Muscle of leg (tissue), 11 donors: ENCODE measurements around the gene FRMD4A. TPM values are rescaled to one million over a fixed set of nuclear protein-coding genes. Genes with fewer than 3 reads are reported as not detected.
A peak's percentile ranks its signal among the peaks of the same experiment; 100 is the strongest.

ENCODE experiments used
- DNase-seq: peaks from one replicate; pipeline ENCODE4 v3.0.0; 2013
- H3K27ac ChIP-seq: one replicate; pipeline ENCODE4 v1.5.1; 2013; ENCODE audit warnings: mild to moderate bottlenecking, low read length, control low read depth
- H3K27me3 ChIP-seq: one replicate; pipeline ENCODE4 v1.6.1; 2013; ENCODE audit warnings: low read length; ENCODE audit not compliant: control insufficient read depth, insufficient read depth
- H3K36me3 ChIP-seq: one replicate; pipeline ENCODE4 v1.6.1; 2013; ENCODE audit warnings: low read length; ENCODE audit not compliant: control insufficient read depth, insufficient read depth
- H3K4me1 ChIP-seq: one replicate; pipeline ENCODE4 v1.6.1; 2013; ENCODE audit warnings: low read length; ENCODE audit not compliant: control insufficient read depth, insufficient read depth
- H3K4me3 ChIP-seq: one replicate; pipeline ENCODE4 v1.5.1; 2013; ENCODE audit warnings: low read length, control low read depth
- H3K9me3 ChIP-seq: replicated peaks from 2 replicates; pipeline ENCODE4 v1.6.1; 2013; ENCODE audit warnings: low read depth, low read length; ENCODE audit not compliant: control insufficient read depth
- WGBS: methylation state at CpG from one replicate; pipeline ENCODE4 v1.1.5; 2013; ENCODE audit warnings: missing lambda C conversion rate; ENCODE audit not compliant: insufficient coverage; 5-methylcytosine and 5-hydroxymethylcytosine counted together
- polyA plus RNA-seq, 8 donors: library from polyadenylated mRNA; unstranded; fragments of 120-200 nt; gene quantifications; one replicate each; pipeline versions ENCODE4 v1.2.1 to v1.2.3, GENCODE V29; 2013; ENCODE audit warnings: inconsistent platforms in 1 of 8, low replicate concordance in 1 of 8; ENCODE audit not compliant: insufficient read length in 8 of 8, insufficient read depth in 1 of 8
- total RNA-seq: library from RNA; stranded (reverse); fragments of 120-200 nt; gene quantifications from one replicate; pipeline ENCODE4 v1.2.4, GENCODE V29; 2013

Gene FRMD4A
- total and polyA plus RNA-seq, 9 donors: 29.1 to 53.1 (median 42.0) TPM

DNA sequence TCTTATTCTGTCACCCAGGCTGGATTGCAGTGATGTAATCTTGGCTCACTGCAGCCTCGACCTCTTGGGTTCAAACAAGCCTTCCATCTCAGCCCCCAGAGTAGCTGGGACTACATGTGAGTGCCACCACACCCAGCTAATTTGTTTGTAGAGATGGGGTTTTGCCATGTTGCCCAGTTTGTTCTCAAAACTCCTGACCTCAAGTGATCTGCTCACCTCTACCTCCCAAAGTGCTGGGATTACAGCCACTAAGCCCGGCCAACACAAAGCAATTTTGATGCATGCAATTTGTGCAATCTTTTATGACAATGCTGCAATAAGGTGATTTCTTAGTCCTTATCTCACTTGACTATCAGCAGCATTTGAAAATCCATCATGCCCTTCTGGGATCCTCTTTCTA lies 333.1 kb downstream of the FRMD4A start:
- Histone ChIP-seq H3K27me3 (no peaks in the 10 kb centered on the region), H3K4me3 (no peak overlapping the region), H3K9me3 (no peaks in the 10 kb centered on the region), H3K36me3 (peaks cover 3% of the 10 kb centered on the region), H3K4me1 (peaks cover 8% of the 10 kb centered on the region), H3K27ac (no peak overlapping the region)
- DNase-seq: no peak
- WGBS: 100% methylated on average over 1 of the region's 2 CpGs

GRCh38 chr10:13994932-13995331 lies 335.8 kb downstream of the FRMD4A start:
- H3K4me3 ChIP-seq: no peak overlapping the region
- H3K9me3 ChIP-seq: no peaks in the 10 kb centered on the region
- peaks cover 3% of the 10 kb centered on the region for H3K36me3 ChIP-seq
- no CpG with 5 or more reads among the region's 5 CpGs for whole genome bisulfite sequencing
- no peak overlapping the region for H3K27ac ChIP-seq
- peaks cover 24% of the 10 kb centered on the region for H3K4me1 ChIP-seq
- no peak for DNase-seq
- H3K27me3 ChIP-seq: no peaks in the 10 kb centered on the region

- peaks cover 30% of the 10 kb centered on the region for H3K4me1 ChIP-seq
- DNase-seq: no peak
Measured at GRCh38 chr10:13993673-13994089, 337.0 kb downstream of the FRMD4A start.

GRCh38 chr10:13993169-13993568 lies 337.6 kb downstream of the FRMD4A start:
- Histone ChIP-seq H3K27me3 (no peaks in the 10 kb centered on the region), H3K9me3 (no peaks in the 10 kb centered on the region), H3K27ac (peak overlapping the region; percentile 15), H3K4me3 (no peak overlapping the region), H3K4me1 (peaks cover 27% of the 10 kb centered on the region), H3K36me3 (peaks cover 3% of the 10 kb centered on the region)
- WGBS: no CpG with 5 or more reads among the region's 2 CpGs
- peak; percentile 72 for DNase-seq

More at GRCh38 chr10:13993673-13994089, 337.0 kb downstream of the FRMD4A start:
- no CpG with 5 or more reads among the region's 3 CpGs for WGBS
- Histone ChIP-seq H3K4me3 (no peak overlapping the region), H3K27me3 (no peaks in the 10 kb centered on the region), H3K36me3 (peaks cover 3% of the 10 kb centered on the region), H3K27ac (peak overlapping the region; percentile 15), H3K9me3 (no peaks in the 10 kb centered on the region)

DNA sequence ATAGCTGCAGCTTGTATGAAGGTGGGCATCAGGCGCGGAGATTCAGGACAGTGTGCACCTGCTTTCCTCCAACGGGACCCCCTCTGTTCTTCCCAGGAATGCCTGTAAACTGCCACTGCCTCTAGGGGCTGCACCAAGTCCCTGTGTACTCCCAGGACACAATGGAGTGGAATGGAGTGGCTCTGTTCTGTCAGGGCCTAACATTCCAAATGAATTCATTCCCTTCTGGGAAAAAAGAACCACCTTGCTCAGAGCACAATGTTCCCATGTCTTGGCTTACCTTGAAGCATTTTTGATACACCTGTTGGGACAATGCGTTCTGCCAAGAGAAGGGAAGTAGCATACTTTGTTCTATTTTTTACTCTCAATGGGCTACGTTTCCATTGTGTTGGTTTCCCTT lies 339.4 kb downstream of the FRMD4A start:
- H3K36me3 ChIP-seq: peaks cover 3% of the 10 kb centered on the region
- peaks cover 27% of the 10 kb centered on the region for H3K4me1 ChIP-seq
- H3K4me3 ChIP-seq: no peak overlapping the region
- no peaks in the 10 kb centered on the region for H3K9me3 ChIP-seq
- peak overlapping the region; percentile 90 for H3K27ac ChIP-seq
- 0% methylated on average over 1 of the region's 5 CpGs for WGBS
- DNase-seq: no peak
- no peaks in the 10 kb centered on the region for H3K27me3 ChIP-seq

GRCh38 chr10:13990946-13991345 lies 339.8 kb downstream of the FRMD4A start:
- peak overlapping the region; percentile 90 for H3K27ac ChIP-seq
- H3K4me1 ChIP-seq: peaks cover 27% of the 10 kb centered on the region
- peaks cover 3% of the 10 kb centered on the region for H3K36me3 ChIP-seq
- peak overlapping the region; percentile 2 for H3K4me3 ChIP-seq
- peak; percentile 89 for DNase-seq
- WGBS: 23% methylated on average over 5 of the region's 7 CpGs
- no peaks in the 10 kb centered on the region for H3K9me3 ChIP-seq
- H3K27me3 ChIP-seq: no peaks in the 10 kb centered on the region

DNA sequence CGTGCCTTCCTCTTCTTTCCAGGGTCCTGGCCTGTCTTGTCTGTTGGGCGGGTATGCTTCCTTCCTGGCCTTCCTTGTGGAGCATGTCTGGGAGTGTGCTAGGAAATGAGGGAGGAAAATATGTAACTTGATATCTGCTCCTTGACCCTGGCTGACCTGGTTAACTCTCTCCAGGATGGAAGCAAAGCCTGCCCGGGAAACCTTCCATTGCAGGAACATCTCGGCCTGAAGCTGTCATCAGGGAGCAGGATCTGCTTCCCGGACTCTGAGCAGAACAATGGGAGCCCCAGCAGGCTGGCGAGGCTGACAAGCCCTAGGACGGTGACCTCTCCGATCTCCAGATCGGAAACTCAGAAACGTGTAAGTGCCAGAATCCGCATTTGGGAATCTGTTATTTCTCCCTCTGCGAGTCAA lies 340.3 kb downstream of the FRMD4A start:
- peak; percentile 93 for DNase-seq
- Histone ChIP-seq H3K27me3 (no peaks in the 10 kb centered on the region), H3K4me1 (peaks cover 27% of the 10 kb centered on the region), H3K36me3 (peaks cover 3% of the 10 kb centered on the region), H3K4me3 (peak overlapping the region; percentile 2), H3K9me3 (no peaks in the 10 kb centered on the region), H3K27ac (peak overlapping the region; percentile 90)
- WGBS: 20% methylated on average over 11 of the region's 12 CpGs

DNA sequence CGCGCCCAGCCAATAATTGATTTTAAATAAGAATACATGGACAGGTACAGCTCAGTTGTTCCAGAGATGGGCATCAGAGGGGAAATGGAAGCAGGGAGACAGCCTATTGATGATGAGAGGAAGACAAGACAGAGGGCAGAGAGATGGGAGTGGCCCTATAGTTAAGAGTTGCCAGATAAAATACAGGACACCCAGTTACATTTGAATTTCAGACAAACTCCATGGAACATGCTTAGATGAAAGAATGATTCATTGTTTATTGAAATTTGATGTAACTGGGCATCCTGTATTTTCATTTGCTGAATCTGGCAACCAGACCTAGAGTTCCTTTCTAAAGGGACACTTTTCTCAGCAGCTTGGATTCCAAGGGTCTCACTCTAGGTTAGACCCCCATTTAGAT lies 341.1 kb downstream of the FRMD4A start:
- Histone ChIP-seq H3K4me3 (no peak overlapping the region), H3K27me3 (no peaks in the 10 kb centered on the region), H3K36me3 (peaks cover 3% of the 10 kb centered on the region), H3K4me1 (peaks cover 27% of the 10 kb centered on the region), H3K9me3 (no peaks in the 10 kb centered on the region), H3K27ac (peak overlapping the region; percentile 90)
- no peak for DNase-seq
- no CpG with 5 or more reads among the region's 2 CpGs for WGBS

GRCh38 chr10:13987446-13987845 lies 343.3 kb downstream of the FRMD4A start:
- H3K36me3 ChIP-seq: no peaks in the 10 kb centered on the region
- H3K9me3 ChIP-seq: no peaks in the 10 kb centered on the region
- no peak overlapping the region for H3K27ac ChIP-seq
- peaks cover 22% of the 10 kb centered on the region for H3K4me1 ChIP-seq
- no peak for DNase-seq
- no peak overlapping the region for H3K4me3 ChIP-seq
- WGBS: 32% methylated on average over 6 of the region's 9 CpGs
- no peaks in the 10 kb centered on the region for H3K27me3 ChIP-seq

- Histone ChIP-seq H3K4me1 (peaks cover 4% of the 10 kb centered on the region), H3K27me3 (no peaks in the 10 kb centered on the region), H3K4me3 (no peak overlapping the region), H3K9me3 (no peaks in the 10 kb centered on the region), H3K27ac (no peak overlapping the region), H3K36me3 (no peaks in the 10 kb centered on the region)
- 95% methylated on average over 4 of the region's 7 CpGs for WGBS
- DNase-seq: no peak
Measured at GRCh38 chr10:13984647-13985155, 346.0 kb downstream of the FRMD4A start.

- DNase-seq: no peak
- no CpG with 5 or more reads among the region's 9 CpGs for WGBS
- Histone ChIP-seq H3K9me3 (no peaks in the 10 kb centered on the region), H3K4me1 (peaks cover 8% of the 10 kb centered on the region), H3K27ac (no peak overlapping the region), H3K36me3 (no peaks in the 10 kb centered on the region), H3K27me3 (no peaks in the 10 kb centered on the region), H3K4me3 (no peak overlapping the region)
Measured at GRCh38 chr10:13983035-13983434, 347.7 kb downstream of the FRMD4A start.
